ENCODE measurements around the gene ASL.
A peak's percentile ranks its signal among the peaks of the same experiment; 100 is the strongest.
"Not testable (repeated sequence)": the region's sequence is repeated elsewhere in the genome, so short reads cannot be mapped to it uniquely, and the experiment has no call there.

Gene ASL

DNA sequence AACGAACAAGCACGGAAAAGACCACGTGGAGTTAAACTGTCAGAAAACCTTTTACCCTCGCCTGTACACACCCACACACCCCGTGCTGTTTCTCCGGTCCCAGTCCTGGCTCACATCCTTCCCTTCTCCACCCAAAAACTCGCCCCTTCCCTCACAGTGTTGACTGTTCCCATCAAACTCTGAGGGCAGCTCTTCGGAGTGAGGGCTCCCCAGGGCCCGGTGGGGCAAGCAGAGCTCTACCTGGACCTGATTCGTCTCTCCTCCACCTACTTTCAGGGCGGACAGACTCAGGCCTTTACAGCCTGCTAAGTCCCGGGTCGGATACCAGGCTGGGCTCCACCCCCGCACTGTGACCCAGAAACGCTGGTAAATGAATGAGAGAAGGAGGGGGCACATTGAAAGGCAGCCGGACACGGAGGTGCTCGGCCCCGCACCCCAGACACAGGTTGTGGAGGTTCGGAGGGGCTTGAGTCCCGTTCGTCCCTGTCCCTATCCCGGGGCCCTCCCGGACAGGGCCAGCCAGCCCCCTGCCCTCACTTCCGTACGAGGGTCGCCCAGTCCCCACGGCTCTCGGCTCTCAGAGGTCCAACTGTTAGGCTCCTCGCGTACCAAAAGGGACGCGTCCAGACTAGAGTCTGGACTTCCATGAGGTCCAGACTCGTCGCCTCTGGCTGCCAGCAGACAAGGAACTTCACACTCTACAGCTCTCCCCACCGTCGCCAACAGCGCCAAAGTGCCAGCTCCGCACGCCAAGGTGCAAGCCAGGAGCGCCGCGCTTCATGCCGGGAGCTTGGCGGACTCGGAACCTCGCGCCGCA lies 31.7 kb upstream of the ASL start:
- TF ChIP-seq, protein P1, sequence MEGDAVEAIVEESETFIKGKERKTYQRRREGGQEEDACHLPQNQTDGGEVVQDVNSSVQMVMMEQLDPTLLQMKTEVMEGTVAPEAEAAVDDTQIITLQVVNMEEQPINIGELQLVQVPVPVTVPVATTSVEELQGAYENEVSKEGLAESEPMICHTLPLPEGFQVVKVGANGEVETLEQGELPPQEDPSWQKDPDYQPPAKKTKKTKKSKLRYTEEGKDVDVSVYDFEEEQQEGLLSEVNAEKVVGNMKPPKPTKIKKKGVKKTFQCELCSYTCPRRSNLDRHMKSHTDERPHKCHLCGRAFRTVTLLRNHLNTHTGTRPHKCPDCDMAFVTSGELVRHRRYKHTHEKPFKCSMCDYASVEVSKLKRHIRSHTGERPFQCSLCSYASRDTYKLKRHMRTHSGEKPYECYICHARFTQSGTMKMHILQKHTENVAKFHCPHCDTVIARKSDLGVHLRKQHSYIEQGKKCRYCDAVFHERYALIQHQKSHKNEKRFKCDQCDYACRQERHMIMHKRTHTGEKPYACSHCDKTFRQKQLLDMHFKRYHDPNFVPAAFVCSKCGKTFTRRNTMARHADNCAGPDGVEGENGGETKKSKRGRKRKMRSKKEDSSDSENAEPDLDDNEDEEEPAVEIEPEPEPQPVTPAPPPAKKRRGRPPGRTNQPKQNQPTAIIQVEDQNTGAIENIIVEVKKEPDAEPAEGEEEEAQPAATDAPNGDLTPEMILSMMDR (IDR thresholded peaks at IDR 0.05; ENCODE audit: low read depth, low read length, missing control alignments), result no peak
- DNase-seq (ENCODE audit: low read depth), result no peak
- peak overlapping the region; percentile 28 for H3K4me3 ChIP-seq (ENCODE audit: low read depth, low read length)
- in situ Hi-C loops (cut with HindIII; ENCODE audit: low sequenced_read_pairs), result no loop called here

DNA sequence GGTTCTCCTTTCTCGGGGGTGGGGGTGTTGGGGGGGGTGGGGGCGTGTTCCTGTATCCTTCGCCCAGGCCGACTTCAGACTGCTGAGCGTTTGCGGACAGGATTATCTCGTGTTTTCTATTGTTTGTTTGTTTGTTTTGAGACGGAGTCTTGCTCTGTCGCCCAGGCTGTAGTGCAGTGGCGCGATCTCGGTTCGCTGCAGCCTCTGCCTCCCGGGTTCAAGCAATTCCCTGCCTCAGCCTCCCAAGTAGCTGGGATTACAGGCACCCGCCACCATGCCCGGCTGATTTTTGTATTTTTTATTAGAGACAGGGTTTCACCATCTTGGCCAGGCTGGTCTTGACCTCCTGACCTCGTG lies 31.1 kb upstream of the ASL start:
- peak overlapping the region; percentile 28 for H3K4me3 ChIP-seq (ENCODE audit: low read depth, low read length)
- in situ Hi-C loops (cut with HindIII; ENCODE audit: low sequenced_read_pairs); DNase-seq (ENCODE audit: low read depth): not testable (repeated sequence)

DNA sequence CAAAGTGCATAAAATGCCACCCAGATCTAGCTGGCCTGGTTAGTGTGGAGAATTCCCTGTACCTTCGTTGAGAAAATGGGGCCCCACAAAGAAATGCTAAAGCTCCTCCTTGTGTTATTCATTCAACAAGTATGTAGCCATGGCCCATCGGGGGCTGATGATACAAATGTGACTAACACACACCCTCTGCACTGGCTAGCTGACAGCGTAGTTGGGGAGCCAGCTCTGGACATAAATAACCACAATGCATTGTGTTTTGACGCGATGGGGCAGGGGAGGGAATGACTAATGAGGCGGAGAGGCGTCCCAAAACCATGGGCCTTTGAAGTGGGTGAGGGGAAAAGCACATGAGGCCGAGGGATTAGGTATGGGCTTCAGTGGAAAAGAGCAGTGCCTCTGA lies 28.2 kb upstream of the ASL start:
- TF ChIP-seq, protein P1 (IDR thresholded peaks at IDR 0.05; ENCODE audit: low read depth, low read length, missing control alignments), result no peak
- peak; percentile 91 for DNase-seq (ENCODE audit: low read depth)
- no peak overlapping the region for H3K4me3 ChIP-seq (ENCODE audit: low read depth, low read length)
- in situ Hi-C loops (cut with HindIII; ENCODE audit: low sequenced_read_pairs), result no loop called here

GRCh38 chr7:66049886-66050285 lies 25.7 kb upstream of the ASL start:
- TF ChIP-seq, protein P1 (IDR thresholded peaks at IDR 0.05; ENCODE audit: low read depth, low read length, missing control alignments), result peak; percentile 11
- H3K4me3 ChIP-seq (ENCODE audit: low read depth, low read length); DNase-seq (ENCODE audit: low read depth); in situ Hi-C loops (cut with HindIII; ENCODE audit: low sequenced_read_pairs): not testable (repeated sequence)

DNA sequence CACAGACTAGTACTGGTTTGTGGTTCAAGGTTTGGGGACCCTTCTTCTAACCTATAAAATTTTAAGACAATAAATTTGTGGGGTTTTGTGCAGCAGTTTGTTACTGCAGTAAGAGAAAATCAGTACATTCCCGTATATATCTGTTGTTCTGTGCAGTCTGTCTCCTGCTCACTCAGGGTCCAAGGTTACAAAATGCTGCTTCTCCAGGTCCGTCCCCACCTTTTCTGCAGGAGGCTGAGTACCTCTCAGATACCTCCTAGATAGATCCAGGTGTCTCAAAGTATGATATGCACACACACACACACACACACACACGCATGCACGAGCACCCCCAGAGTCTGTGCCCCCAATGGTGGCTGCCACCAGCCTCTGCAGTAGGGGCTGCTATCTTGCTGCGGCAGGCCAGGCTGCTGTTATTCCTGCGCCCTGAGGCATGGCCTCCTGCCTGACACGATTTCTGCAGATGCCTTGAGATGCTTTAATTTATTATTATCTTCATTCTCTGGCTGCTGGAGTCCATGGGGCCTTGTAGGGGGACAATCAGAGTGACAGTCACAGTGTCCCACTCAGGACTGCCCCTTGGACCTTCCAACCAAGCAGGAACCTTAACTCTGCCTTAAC lies 25.2 kb upstream of the ASL start:
- TF ChIP-seq, protein P1 (IDR thresholded peaks at IDR 0.05; ENCODE audit: low read depth, low read length, missing control alignments), result no peak
- no peak for DNase-seq (ENCODE audit: low read depth)
- in situ Hi-C loops (cut with HindIII; ENCODE audit: low sequenced_read_pairs), result no loop called here
- H3K4me3 ChIP-seq (ENCODE audit: low read depth, low read length), result no peak overlapping the region

GRCh38 chr7:66050990-66051448 lies 24.6 kb upstream of the ASL start:
- H3K4me3 ChIP-seq (ENCODE audit: low read depth, low read length), result no peak overlapping the region
- TF ChIP-seq, protein P1 (IDR thresholded peaks at IDR 0.05; ENCODE audit: low read depth, low read length, missing control alignments), result no peak
- DNase-seq (ENCODE audit: low read depth), result peak; percentile 58
- in situ Hi-C loops (cut with HindIII; ENCODE audit: low sequenced_read_pairs), result no loop called here

- in situ Hi-C loops (cut with HindIII; ENCODE audit: low sequenced_read_pairs), result no loop called here
- TF ChIP-seq, protein P1 (IDR thresholded peaks at IDR 0.05; ENCODE audit: low read depth, low read length, missing control alignments), result no peak
- DNase-seq (ENCODE audit: low read depth), result no peak
Observed at GRCh38 chr7:66052447-66052846, 23.2 kb upstream of the ASL start.

More at GRCh38 chr7:66052447-66052846, 23.2 kb upstream of the ASL start:
- H3K4me3 ChIP-seq (ENCODE audit: low read depth, low read length), result no peak overlapping the region

Measured in astrocyte of the cerebellum (primary cell).